Measurements from ENCODE around the gene UMAD1.

GRCh38 chr7:7810380-7810779 is 169.8 kb downstream of the UMAD1 start:
- no peak for TF ChIP-seq GATA3 (IDR thresholded peaks at IDR 0.05; ENCODE audit: low read depth, low read length)
- no peak for TF ChIP-seq GATA2 (IDR thresholded peaks at IDR 0.05; ENCODE audit: low read depth, low read length)

Measured in SH-SY5Y (cell line).